ENCODE data around the gene PAQR7.

PAQR7 gene

DNA sequence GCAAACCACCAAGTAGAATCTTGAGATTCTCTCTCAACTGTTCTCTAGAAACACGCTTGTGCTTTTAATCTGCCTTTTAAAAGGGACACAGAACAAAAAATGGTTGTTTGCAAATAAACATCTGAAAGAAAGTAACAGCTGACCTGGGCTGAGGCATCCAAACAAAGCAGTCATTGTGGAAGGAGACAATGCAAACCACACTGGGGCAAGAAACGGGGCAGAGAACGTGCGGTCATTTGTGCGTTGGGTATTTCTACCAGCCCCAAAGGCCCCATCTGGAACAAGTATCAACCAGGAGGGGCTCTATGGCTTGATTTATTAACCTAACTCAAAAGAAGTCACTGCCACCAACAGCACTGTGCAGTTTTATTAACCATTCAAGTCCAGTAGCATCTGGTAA is 24.7 kb upstream of the PAQR7 start:
- DNase-seq: no peak

- no peak for DNase-seq
These were observed 24.3 kb upstream of the PAQR7 start for GRCh38 chr1:25899792-25900191.

DNA sequence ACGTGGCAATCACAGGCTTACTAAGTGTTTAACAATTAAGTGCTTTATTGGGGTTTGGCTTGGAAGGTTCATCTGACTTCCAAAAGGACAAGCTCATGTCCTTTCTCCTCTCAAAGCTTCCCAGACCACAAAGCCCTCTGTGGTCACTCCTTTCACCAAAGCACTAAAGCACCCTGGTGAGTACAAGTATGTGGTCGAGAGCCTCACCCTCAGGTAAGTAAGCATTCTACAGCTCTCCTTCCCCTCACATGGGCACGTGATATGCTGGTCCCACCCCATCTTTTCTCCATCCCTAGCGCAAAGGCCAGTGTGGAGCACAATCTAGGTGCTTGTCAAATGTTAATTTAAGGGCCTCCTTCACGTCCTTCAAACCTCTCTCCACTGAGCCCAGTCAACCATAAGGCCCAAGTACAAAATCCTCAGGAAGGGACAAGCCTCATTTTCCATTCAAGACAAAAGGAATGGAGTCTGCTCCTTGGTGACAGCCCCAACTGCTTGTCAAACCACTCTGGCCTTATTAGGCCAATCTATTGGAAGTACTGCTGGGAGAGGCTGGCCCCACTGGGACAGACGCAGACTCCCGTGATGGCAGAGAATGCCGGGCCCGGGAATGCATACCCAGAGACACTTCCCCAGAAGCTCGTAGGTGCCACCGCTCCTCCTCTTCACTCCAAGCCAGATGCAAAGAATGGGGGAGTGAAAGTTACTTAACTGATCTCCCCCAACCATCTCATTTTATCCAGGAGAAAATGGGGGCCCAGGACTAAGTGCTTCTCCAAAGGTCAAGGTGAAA is 22.9 kb upstream of the PAQR7 start:
- DNase-seq: no peak

DNA sequence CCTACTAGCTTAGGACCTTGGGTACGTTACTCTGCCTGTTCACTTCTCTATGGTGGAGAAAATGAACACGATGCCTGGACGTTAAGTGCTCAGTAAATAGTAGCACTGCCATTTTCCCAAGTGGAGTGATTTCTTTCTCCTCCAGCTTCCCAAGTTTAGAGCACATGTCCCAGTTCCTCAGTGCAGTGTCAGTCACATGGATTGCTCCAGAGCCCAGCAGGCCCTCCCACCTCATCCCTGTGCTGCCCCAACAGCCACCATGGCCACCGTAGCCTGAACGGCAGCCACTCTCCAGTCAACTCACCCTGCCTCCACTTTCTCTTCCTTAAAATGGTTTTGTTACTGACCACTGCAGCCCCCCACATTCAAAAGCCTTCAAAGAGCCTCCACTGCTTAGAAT is 22.2 kb upstream of the PAQR7 start:
- DNase-seq: no peak

DNA sequence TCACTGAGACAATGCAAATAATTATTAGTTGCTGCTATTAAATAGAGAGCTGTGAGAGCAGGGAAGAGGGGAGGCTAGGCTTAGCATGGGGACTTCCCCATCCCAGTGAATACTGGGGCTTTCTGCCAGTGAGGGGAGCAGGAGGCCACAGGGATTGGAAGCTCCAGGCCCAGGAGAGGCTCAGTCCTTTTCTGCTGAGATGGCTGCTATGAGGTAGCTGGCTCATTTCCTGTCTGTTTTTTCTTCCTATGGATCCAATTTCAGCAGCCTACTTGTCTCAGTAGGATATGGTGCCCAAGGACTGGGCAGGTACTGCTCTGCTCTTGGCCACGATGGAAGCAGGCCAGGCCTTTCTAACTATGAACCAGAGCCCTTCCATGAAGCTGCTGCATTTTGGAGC is 20.8 kb upstream of the PAQR7 start:
- DNase-seq: no peak

- DNase-seq: peak; percentile 85 to 90
These were observed 20.0 kb upstream of the PAQR7 start for GRCh38 chr1:25895365-25895990.

DNA sequence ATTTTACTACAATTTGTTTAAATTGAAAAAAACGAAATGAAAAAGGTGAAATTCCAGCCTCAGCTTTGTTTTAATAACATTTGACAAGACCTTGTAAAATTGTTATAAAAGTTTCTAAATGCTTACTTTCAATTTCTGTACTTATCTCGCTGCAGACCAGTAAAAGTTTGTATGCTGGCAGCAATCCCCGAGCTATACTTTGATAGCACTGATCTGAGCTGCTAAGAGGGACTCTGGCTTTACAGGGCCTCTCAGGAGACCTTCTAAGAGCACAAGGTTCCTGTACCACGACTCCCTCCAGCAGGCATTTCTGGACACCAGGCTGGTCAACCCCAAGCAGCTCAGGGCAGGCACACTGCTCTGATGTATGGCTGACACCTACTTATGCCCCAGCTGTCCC is 17.6 kb upstream of the PAQR7 start:
- no peak for DNase-seq

- no peak for DNase-seq
These were observed 16.1 kb upstream of the PAQR7 start for GRCh38 chr1:25891606-25892005.

- no peak for DNase-seq
These were observed 14.9 kb upstream of the PAQR7 start for GRCh38 chr1:25890239-25891034.

DNA sequence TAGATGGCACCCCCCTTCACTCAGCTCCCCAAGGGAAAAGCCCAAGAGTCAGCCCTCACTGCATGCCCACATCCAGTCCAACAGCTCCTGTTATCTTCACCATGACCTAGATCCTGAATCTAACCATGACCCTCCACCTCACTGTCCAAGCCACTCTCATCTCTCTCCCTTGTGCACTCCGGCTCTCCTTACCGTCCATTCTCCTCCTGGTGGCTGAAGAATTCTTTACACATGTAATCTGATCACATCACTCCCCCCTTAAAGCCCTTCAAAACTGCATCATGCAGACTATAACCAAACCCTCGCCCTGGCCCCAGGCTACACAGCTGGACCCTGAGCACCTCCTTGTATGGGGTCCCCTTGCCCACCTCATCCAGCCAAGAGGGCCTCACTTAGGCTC is 14.0 kb upstream of the PAQR7 start:
- DNase-seq: no peak

- no peak for DNase-seq
These were observed 13.0 kb upstream of the PAQR7 start for GRCh38 chr1:25888426-25888987.

- DNase-seq: no peak
These were observed 10.1 kb upstream of the PAQR7 start for GRCh38 chr1:25885602-25886001.

- no peak for DNase-seq
These were observed 5.8 kb upstream of the PAQR7 start for GRCh38 chr1:25881266-25881665.

GRCh38 chr1:25880518-25880917 is 5.0 kb upstream of the PAQR7 start:
- DNase-seq: no peak

GRCh38 chr1:25879675-25880074 is 4.2 kb upstream of the PAQR7 start:
- no peak for DNase-seq

DNA sequence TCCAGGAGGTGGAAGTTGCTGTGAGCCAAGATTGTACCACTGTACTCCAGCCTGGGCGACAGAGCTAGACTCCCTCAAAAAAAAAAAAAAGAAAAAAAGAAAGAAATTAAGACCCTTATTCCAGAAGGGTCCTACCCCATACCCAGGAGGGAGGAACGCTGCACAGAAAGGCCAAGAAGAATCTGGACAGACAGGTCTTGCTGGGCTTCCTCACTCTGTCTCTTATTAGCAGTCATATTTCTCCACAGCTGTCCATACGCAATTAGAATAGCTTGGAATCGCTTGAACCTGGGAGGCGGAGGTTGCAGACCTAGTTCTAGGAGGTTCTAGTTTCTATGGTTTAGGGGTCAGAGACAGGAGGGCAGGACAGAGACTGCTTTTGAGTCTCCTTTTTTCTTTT is 3.2 kb upstream of the PAQR7 start:
- DNase-seq: no peak

DNA sequence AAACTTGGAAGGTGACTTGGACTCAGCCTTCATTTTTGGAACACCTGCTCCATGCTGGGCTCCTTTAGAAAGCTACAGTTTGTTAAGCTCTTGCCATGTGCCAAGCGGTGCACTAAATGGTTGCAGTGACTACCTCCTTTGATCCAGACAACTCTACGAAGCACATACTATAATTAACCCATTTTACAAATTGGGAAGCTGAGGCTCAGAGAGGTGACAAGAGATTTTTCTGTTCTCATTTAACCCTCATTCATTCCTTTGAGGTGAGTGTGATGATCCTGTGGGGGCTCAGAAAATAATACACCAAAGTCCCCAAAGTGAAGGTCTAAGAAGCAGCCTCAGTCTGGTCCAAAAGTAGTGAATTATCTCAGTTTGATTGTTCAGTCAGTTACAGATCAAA is 1.6 kb upstream of the PAQR7 start:
- no peak for DNase-seq

DNA sequence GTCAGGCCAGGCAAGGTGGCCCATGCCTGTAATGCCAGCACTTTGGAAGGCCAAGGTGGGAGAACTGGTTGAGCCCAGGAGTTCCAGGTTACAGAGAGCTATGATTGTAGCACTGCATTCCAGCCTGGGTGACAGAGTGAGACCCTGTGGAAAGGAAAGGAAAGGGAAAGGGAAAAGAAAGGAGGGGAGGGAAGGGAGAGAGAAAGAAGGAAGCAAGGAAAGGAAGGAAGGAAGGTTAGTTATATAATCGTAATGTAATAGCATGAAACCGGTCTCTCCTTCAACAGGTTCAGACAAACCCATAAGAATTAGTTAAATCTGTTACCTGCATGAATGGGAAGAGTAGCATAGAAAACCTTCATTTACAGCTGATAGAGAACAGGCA is 1.2 kb upstream of the PAQR7 start:
- DNase-seq: no peak

DNA sequence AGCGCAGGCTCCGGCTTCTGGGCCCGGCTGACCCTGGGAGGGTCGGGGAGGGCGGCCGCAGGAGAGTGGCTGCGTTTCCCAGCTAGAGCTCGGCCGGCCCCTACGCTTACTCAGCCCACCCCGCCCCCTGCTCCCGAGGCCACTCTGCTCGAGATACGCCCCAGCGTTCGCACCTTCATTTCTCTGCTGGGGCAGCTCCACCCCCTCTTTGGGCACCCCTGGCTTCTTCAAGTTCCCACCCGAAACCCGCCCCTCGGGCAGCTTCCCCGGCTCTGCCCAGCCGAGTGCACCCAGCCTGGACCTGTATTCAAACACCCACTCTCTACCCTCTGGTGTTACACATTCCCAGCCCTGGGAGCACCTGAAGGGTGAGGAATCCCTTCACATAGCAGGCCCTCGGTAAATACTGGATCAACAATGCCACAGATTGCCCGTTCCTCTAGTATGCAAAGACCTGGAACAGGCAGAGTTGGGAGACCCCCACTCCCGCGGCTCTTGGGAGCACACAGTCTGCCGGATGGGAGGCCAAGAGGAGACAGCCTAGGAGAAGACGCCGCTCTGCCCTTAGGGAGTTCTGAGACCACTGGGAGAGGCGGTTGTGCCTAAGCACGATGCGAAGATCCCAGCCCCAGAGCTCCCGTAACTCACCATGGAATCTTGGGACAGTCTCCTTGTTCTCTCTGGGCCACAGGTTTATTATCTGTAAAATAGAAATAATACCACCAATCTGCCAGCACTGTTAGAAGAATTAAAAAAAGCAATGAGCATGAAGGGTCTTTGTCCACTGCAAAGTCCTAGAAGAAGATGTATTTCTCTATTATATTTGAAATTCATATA is 566 bp upstream of the PAQR7 start:
- DNase-seq: no peak

- no peak for DNase-seq
These were observed 814 bp downstream of the PAQR7 start for GRCh38 chr1:25874635-25875153.

DNA sequence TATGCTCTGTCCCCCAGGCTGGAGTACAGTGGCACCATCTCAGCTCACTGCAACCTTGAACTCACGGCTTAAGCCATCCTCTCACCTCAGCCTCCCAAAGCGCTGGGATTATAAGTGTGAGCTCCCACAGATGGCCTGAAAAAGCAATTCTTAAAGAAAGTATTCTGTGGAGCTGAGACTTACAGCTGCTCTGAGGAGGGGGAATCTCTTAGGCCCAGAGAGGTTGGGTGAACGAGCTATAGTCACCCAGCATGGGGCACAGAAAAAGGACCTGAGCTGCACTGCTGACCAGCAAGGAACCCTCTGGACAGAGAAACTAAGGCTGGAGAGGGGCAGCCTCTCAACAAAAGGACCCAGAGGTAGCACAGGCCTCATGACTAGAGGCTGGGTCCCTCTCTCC is 1.3 kb downstream of the PAQR7 start:
- DNase-seq: no peak

GRCh38 chr1:25873120-25873519 is 2.4 kb downstream of the PAQR7 start:
- DNase-seq: no peak

GRCh38 chr1:25872713-25873112 is 2.8 kb downstream of the PAQR7 start:
- DNase-seq: no peak
